ENCODE measurements around the gene HOXC12.

The HOXC12 gene

GRCh38 chr12:53972152-53972702 lies 17.5 kb downstream of the HOXC12 start:
- no peak for DNase-seq (ENCODE audit: low read depth in 3 of 3, low spot score in 1 of 3)

DNA sequence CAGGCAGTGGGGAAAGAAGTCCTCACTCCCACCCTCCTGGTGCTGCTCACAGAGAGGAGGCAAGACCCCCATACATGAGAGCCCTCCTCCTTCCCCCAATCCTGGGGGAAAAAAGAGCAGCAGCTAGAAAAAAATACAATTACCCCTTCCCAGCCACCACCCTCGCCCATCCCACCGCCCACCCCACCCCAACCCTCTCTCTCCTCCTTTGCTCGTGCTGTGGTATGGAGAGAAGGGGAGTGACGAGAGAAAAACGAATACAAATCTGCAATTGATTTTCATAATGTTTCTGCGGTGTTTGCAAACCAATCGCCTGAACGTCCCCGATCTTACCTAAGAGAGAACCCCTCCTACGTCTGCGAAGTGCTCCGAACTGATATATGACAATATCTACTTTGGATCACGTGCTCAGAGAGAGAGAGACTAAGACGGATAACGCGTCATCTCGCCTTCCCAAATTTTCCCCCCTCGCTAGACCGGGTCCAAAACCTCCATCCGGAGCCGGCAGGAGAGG lies 18.1 kb downstream of the HOXC12 start, which contains the start of gene HOXC11:
Gene HOXC11, plus strand, starts transcription at position 405 of the 514 bp plus-strand sequence. CDS start 116 bp downstream, outside the sequence.
- no peak for DNase-seq (ENCODE audit: low read depth in 3 of 3, low spot score in 1 of 3)

DNA sequence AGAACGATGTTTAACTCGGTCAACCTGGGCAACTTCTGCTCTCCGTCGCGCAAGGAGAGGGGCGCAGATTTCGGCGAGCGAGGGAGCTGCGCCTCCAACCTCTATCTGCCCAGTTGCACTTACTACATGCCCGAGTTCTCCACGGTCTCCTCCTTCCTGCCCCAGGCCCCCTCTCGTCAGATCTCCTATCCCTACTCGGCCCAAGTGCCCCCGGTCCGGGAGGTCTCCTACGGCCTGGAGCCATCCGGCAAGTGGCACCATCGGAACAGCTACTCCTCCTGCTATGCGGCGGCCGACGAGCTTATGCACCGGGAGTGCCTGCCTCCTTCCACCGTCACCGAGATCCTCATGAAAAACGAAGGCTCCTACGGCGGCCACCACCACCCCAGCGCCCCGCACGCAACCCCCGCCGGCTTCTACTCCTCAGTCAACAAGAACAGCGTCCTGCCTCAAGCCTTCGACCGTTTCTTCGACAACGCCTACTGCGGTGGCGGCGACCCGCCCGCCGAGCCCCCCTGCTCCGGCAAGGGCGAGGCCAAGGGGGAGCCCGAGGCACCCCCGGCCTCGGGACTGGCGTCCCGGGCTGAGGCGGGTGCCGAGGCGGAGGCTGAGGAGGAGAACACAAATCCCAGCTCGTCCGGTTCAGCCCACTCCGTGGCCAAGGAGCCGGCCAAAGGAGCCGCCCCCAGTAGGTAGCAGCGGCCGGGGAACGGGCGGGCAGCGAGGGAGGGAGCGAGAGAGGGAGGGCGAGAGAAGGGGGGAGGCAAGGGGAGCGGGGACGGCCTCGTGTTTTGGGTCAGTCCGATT lies 18.7 kb downstream of the HOXC12 start:
- DNase-seq (ENCODE audit: low read depth in 3 of 3, low spot score in 1 of 3), result no peak

GRCh38 chr12:53974084-53975063 lies 19.7 kb downstream of the HOXC12 start, which contains the start of gene HOTAIR:
TSS of gene HOTAIR (minus strand) at chr12:53974954.
- DNase-seq (ENCODE audit: low read depth in 3 of 3, low spot score in 1 of 3), result no peak

DNA sequence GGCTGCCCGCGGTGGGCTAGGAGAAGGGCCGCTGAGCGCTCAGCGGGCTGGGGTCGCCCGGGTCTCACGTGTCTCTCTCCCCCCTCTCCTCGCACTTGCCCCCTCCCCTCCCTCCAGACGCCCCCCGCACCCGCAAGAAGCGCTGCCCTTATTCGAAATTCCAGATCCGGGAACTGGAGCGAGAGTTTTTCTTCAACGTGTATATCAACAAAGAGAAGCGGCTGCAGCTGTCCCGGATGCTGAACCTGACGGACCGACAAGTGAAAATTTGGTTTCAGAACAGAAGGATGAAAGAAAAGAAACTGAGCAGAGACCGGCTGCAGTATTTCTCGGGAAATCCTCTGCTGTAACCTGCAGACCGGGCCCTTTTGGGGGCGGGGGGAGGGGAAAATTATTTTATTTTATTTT lies 20.4 kb downstream of the HOXC12 start:
- DNase-seq (ENCODE audit: low read depth in 3 of 3, low spot score in 1 of 3), result no peak

- DNase-seq (ENCODE audit: low read depth in 3 of 3, low spot score in 1 of 3), result no peak
Observed at GRCh38 chr12:53975479-53976152, 20.9 kb downstream of the HOXC12 start.

DNA sequence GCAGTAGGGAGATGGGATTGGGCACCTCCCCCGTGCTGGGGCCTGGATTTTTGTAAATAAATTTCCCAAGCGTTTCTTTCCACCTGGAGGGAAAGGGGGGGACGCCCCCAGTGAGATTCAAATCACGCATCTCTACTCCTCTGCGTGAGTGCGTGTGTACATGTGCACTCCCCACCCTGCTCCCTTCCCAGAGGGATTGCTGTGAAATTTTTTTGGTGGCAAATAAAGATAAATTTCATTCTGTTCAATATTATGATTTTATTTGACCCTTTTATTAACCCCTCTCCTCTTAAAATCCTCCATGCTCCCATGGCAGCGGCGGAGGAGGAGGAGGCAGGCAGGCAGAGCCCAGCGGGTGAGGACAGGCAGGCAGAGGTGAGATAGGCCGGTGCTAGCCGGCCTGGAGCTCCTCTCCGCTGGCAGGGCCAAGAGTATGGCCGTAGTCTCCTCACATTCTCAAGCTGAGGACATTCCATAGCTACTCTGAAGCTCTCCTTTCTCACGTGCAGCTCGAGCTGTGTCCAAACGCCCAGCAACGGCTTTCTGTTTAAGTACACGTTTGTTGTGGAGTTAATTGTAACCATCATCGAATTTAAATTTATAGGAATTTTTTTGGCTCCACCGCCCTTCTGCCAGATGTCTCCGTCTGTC lies 21.6 kb downstream of the HOXC12 start:
- no peak for DNase-seq (ENCODE audit: low read depth in 3 of 3, low spot score in 1 of 3)

- DNase-seq (ENCODE audit: low read depth in 3 of 3, low spot score in 1 of 3), result no peak
Observed at GRCh38 chr12:53976823-53977595, 22.3 kb downstream of the HOXC12 start.

DNA sequence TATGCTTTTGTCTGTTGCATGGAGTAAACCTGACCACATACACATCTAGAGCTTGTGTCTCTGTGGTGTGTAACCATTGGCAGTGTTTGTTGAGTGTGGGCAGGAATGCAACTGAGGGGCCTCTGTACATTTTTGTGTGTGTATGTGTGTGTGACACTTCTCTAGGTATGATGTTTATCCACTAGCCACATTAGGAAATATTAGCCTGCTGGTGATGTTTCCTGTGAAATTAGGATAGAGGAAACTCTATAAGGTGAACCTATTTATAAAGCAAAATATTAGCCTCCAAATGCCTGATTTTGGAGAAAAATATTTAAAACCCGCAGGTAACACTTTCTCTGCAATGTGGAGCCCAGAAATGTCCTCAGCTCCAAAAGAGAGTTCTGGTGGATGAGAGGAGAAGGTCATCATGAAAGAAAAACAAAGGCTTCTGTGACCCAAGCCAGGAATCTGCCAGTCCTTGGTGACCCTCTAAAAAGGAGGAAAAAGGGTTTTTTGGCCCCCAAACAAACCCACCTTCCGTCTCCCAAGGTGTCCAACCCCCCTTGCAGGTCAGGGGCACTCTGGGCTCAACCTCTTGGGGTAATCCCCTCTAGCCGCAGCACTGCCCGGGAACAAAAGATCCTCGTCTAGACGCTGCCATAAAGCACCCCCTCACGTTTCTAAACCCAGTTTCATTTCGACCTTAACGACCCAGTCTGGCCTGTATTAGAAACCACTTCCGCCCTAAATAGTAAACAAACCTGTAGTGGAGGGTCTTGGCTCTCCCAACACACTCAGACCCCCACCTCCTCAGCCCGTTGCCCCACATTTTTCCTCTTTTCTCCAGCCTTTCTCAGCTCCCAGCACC lies 23.1 kb downstream of the HOXC12 start:
- DNase-seq (ENCODE audit: low read depth in 3 of 3, low spot score in 1 of 3), result no peak

DNA sequence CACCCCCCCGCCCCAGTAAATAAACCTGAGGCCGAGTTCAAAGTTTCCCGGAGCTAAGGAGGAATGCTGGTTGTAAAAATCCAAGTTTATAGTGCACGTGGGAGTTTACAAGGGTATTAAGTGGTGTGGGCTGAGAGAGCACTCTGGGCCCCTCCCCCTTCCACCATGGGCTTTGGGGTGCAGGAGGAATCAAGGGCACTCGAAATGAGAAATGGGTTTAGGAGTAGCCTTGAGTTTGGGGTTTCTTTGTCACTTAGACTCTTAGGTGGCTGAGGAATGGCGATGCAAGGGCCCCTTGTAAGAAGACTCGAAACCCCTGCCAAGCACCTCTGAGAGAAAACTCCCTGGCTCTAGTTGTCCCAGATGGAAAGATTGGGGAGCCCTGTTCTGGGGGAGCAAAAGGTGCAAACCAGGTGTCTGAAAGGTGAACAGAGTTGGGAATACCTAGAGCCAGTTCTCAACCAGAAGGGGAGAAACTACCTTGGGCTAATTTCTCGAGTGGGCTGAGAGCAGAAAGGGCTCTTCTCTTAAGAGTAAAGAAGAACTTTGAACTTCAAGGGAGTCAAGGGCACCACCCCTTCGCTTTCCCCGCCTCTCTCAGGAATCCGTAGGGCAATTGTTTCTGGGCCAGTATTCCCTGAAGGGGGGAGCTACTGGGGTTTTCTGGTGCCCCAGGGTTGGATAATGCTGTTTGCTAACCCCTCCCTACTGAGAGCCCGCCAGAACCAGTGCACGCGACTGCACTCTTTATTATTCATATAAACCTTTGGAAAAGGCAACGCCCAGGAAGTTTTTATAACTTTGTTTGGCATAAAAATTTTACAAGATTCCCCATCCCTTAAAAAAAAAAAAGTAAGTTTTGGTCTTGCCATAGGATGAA lies 24.0 kb downstream of the HOXC12 start:
- DNase-seq (ENCODE audit: low read depth in 3 of 3, low spot score in 1 of 3), result no peak

DNA sequence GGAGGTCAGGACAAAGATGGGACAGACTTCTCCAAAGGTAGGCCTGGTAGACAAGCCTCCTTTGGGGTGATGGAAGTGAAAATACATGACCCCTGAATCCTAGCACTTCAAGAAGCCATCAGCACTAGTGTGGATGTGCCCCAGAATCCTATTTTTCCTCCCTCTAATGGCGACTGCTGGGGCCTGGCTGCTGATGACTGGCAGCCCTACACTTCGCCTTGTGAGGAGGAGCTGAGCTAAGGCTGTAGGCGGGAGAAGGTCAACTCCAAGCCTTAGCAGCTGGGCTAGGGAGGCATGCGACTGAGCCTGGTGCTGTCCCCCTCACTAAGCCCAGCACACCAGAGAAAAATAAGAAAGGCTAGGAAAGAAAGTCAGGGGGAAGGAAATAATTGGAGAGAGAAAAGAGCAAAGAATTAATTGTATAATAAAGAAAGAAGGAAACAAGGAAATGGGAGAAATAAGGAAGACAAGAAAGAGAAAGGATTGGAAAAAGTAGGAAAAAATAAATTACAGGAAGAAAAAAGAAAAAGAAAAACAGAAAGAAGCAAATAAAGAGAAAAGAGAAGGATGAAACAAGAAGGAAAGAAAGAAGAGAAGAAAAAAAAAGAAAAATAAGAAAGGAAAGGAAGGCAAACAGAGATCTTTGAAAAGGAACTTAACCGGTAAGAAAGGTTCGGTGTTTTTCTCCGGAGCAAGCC lies 25.6 kb downstream of the HOXC12 start:
- no peak for DNase-seq (ENCODE audit: low read depth in 3 of 3, low spot score in 1 of 3)

- no peak for DNase-seq (ENCODE audit: low read depth in 3 of 3, low spot score in 1 of 3)
Observed at GRCh38 chr12:53980802-53981496, 26.2 kb downstream of the HOXC12 start.

GRCh38 chr12:53981634-53982565 lies 27.2 kb downstream of the HOXC12 start:
- DNase-seq (ENCODE audit: low read depth in 3 of 3, low spot score in 1 of 3), result no peak

DNA sequence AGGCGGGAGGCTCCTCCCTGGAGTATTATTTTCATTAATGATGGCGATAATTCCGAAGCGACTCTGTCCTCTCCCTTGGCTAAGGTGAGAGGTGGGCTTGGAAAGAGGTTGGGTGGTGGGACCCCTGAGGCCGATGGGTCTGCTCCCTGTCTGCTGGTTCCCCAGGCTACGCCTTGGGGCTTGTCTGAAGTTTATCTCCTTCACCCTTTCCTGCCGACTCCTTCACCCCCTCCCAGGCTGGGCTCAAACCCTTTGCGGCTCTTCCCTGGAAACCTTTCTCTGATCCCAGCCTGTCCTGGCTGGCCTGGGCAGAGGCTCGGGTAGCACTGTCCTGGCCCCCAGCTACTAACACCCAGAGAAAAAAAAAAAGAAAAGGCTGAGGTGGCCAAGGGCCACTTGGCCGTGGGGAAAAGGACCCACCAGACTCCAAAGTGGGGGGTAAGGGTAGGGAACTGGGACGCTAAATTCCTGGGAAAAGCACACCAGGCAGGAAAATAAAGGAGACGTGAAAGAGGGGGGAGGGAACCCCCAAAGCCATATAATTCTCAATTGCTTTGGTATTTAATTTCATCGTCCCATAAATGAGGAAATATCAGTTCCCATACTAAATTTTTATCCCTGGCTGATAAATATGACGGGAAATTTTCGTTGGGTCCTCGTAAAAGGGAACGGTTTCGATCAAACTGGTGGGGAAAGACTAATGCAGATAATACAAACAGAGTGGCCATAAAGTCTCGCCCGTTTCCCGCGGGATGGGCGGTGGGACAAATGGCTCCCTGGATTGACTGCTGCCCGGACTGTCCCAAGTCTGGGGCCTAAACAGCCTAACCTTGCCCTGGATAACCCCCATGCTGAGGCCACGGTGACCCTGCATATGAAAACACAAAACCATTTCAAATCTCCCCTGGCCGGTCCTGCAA lies 28.2 kb downstream of the HOXC12 start:
- no peak for DNase-seq (ENCODE audit: low read depth in 3 of 3, low spot score in 1 of 3)
